ENCODE results near the gene POLR3E.
A peak's percentile ranks its signal among the peaks of the same experiment; 100 is the strongest.

POLR3E gene

GRCh38 chr16:22316411-22316811, 19.2 kb downstream of the POLR3E start:
- no peak for DNase-seq (ENCODE audit: low read depth in 1 of 2, low spot score in 1 of 2)

GRCh38 chr16:22317001-22317530, 19.9 kb downstream of the POLR3E start:
- DNase-seq (ENCODE audit: low read depth in 1 of 2, low spot score in 1 of 2) = no peak

- DNase-seq (ENCODE audit: low read depth in 1 of 2, low spot score in 1 of 2) = no peak
Measured at GRCh38 chr16:22317625-22318024, 20.4 kb downstream of the POLR3E start.

GRCh38 chr16:22318690-22319358, 21.6 kb downstream of the POLR3E start:
- DNase-seq (ENCODE audit: low read depth in 1 of 2, low spot score in 1 of 2) = peak in 1 of 2 donors; percentile 38

GRCh38 chr16:22320572-22321339, 23.5 kb downstream of the POLR3E start:
- DNase-seq (ENCODE audit: low read depth in 1 of 2, low spot score in 1 of 2) = no peak

GRCh38 chr16:22321340-22322001, 24.3 kb downstream of the POLR3E start:
- DNase-seq (ENCODE audit: low read depth in 1 of 2, low spot score in 1 of 2) = peak; percentile 40 to 51

GRCh38 chr16:22322021-22322471, 24.8 kb downstream of the POLR3E start:
- DNase-seq (ENCODE audit: low read depth in 1 of 2, low spot score in 1 of 2) = no peak

GRCh38 chr16:22322741-22323140, 25.5 kb downstream of the POLR3E start:
- DNase-seq (ENCODE audit: low read depth in 1 of 2, low spot score in 1 of 2) = no peak

- DNase-seq (ENCODE audit: low read depth in 1 of 2, low spot score in 1 of 2) = no peak
Measured at GRCh38 chr16:22323173-22323958, 26.2 kb downstream of the POLR3E start.

- DNase-seq (ENCODE audit: low read depth in 1 of 2, low spot score in 1 of 2) = no peak
Measured at GRCh38 chr16:22323959-22324786, 27.0 kb downstream of the POLR3E start.

GRCh38 chr16:22324787-22325597, 27.8 kb downstream of the POLR3E start:
- no peak for DNase-seq (ENCODE audit: low read depth in 1 of 2, low spot score in 1 of 2)

- no peak for DNase-seq (ENCODE audit: low read depth in 1 of 2, low spot score in 1 of 2)
Measured at GRCh38 chr16:22325598-22326368, 28.6 kb downstream of the POLR3E start.

- no peak for DNase-seq (ENCODE audit: low read depth in 1 of 2, low spot score in 1 of 2)
Measured at GRCh38 chr16:22326369-22326652, 29.1 kb downstream of the POLR3E start.

GRCh38 chr16:22326771-22327445, 29.7 kb downstream of the POLR3E start:
- no peak for DNase-seq (ENCODE audit: low read depth in 1 of 2, low spot score in 1 of 2)

- DNase-seq (ENCODE audit: low read depth in 1 of 2, low spot score in 1 of 2) = no peak
Measured at GRCh38 chr16:22327446-22327775, 30.2 kb downstream of the POLR3E start.

- no peak for DNase-seq (ENCODE audit: low read depth in 1 of 2, low spot score in 1 of 2)
Measured at GRCh38 chr16:22328081-22328725, 31.0 kb downstream of the POLR3E start.

- no peak for DNase-seq (ENCODE audit: low read depth in 1 of 2, low spot score in 1 of 2)
Measured at GRCh38 chr16:22329199-22329695, 32.0 kb downstream of the POLR3E start.

GRCh38 chr16:22330326-22330725, 33.1 kb downstream of the POLR3E start:
- no peak for DNase-seq (ENCODE audit: low read depth in 1 of 2, low spot score in 1 of 2)

Measured in stimulated activated CD4-positive, alpha-beta T cell treated with anti-CD3 and anti-CD28 coated beads, Interleukin-15, amount 100 ng/mL, for 1 hour (primary cell).